ENCODE data around the gene ARF6.

ARF6 gene

GRCh38 chr14:49942090-49942489 is 49.2 kb downstream of the ARF6 start:
- no peak for DNase-seq (ENCODE audit: low read depth)

DNA sequence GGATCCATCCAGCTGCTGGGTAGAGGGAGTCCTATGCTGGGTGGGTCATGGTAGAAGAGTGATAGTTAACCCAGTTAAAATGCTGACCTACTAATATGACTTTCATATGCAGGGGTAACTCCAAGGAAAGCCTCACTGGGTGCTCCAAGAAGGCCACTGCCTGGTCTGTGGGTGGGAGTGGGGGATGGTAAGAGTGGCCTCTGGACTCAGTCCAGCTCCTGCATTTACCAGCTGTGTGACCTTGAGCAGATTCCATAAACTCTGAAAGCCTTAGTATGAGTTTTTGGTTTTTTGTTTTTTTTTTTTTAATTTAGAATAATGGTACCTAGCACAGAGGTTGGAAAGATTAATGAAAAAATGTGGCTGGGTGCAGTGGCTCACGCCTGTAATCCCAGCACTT is 51.6 kb downstream of the ARF6 start:
- no peak for DNase-seq (ENCODE audit: low read depth)

GRCh38 chr14:49945448-49946319 is 52.8 kb downstream of the ARF6 start:
- no peak for DNase-seq (ENCODE audit: low read depth)

Measured in CMK (cell line).